ENCODE measurements around the gene MPRIP. TPM values are rescaled to one million over a fixed set of nuclear protein-coding genes. Genes with fewer than 3 reads are reported as not detected.

The MPRIP gene
- total and polyA plus RNA-seq, 2 experiments from 2014 or later: 91.7 to 202 TPM

DNA sequence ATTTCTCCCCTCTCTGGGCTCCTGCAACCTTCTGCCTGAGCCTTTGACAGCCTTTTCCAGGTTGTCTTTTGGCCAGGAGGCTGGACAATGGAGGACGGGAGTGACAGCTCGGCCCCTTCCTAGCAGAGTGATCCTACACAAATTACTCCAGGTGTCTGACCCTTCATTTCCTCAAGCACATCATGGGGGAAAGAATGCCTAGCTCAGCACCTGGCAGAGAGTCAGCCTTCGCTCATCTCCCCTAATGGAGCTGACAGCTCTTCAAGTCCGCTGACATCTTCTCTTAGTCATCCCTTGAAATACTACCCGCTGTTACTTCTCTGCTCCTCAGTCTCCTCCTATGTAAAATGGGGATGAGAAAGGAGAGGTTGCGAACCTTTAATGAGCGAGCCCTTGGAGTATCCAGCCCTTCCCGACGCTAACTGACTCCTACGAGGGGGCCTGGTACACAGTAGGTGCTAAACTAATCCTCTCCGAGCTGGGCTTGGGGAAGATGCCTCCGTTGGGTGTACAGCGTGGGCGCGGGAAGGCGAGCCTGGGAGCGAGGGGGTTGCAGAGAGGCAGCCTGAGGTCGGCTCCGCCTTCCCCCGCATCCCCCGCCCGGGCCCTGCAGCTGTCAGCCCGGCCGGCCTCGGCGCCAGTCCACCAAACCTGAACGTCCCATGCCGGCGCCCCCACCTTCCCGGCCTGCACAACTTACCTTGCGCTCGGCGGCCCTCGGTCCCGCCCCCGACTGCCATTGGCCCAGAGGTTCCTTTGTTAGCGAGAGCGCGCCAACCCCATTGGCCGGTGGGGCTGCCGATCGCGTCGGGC is 480 bp upstream of the MPRIP start:
- peaks cover 41% of the 10 kb centered on the region for H3K79me2 ChIP-seq
- H4K20me1 ChIP-seq (ENCODE audit: insufficient read depth, poor library complexity, severe bottlenecking): peaks cover 39% of the 10 kb centered on the region
- TF ChIP-seq, protein P1, sequence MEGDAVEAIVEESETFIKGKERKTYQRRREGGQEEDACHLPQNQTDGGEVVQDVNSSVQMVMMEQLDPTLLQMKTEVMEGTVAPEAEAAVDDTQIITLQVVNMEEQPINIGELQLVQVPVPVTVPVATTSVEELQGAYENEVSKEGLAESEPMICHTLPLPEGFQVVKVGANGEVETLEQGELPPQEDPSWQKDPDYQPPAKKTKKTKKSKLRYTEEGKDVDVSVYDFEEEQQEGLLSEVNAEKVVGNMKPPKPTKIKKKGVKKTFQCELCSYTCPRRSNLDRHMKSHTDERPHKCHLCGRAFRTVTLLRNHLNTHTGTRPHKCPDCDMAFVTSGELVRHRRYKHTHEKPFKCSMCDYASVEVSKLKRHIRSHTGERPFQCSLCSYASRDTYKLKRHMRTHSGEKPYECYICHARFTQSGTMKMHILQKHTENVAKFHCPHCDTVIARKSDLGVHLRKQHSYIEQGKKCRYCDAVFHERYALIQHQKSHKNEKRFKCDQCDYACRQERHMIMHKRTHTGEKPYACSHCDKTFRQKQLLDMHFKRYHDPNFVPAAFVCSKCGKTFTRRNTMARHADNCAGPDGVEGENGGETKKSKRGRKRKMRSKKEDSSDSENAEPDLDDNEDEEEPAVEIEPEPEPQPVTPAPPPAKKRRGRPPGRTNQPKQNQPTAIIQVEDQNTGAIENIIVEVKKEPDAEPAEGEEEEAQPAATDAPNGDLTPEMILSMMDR (IDR thresholded peaks at IDR 0.05; ENCODE audit: poor library complexity): no peak
- TF ChIP-seq EZH2phosphoT487 (IDR thresholded peaks at IDR 0.05; ENCODE audit: low read depth, severe bottlenecking, unreplicated experiment) (no peak), EZH2 (IDR thresholded peaks at IDR 0.05; ENCODE audit: borderline replicate concordance) (no peak)
- no peaks in the 10 kb centered on the region for H3K27me3 ChIP-seq
- DNase-seq (ENCODE audit: low spot score): peak; percentile 99
- H3K4me3 ChIP-seq: peak overlapping the region; percentile 35
- H3K4me2 ChIP-seq: peak overlapping the region; percentile 83
- no peaks in the 10 kb centered on the region for H3K36me3 ChIP-seq (replicated peaks; ENCODE audit: insufficient read depth, low read depth)
- H3K9me2 ChIP-seq (replicated peaks; ENCODE audit: insufficient read depth): no peaks in the 10 kb centered on the region
- H2AFZ ChIP-seq: peak overlapping the region; percentile 67
- 10% methylated on average over 33 of the region's 44 CpGs for WGBS (ENCODE audit: low lambda C conversion rate, missing lambda C conversion rate)
- peak overlapping the region; percentile 87 for H3K27ac ChIP-seq
- peaks cover 36% of the 10 kb centered on the region for H3K4me1 ChIP-seq (ENCODE audit: insufficient read depth)
- H3K9me3 ChIP-seq (ENCODE audit: low read depth): no peaks in the 10 kb centered on the region

DNA sequence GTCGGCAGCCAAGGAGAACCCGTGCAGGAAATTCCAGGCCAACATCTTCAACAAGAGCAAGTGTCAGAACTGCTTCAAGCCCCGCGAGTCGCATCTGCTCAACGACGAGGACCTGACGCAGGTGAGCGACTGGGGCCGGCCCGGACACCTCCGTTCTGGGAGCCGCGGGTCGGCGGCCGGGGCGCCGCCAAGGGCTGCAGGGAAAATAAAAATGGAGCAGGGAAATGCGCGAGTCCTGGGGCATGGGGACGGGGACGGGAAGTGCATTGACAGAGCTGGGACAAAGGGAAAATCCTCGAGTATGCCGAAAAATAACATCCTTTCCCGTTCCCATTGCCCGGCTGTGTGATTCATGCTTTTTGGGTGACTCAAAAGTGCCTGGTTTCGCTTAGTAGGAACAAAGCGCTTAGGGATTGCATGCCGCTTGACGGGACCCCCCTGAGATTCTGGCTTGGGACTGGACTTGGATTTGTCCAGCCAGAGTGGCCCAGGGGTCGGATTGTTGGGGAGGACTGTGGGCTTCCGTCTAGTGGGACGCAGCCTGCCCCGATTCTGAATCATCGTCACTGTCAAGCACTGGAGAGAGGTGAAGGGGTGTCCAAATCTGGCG is 699 bp downstream of the MPRIP start:
- H3K4me3 ChIP-seq: peak overlapping the region; percentile 94
- peaks cover 31% of the 10 kb centered on the region for H3K4me1 ChIP-seq (ENCODE audit: insufficient read depth)
- peak overlapping the region; percentile 94 for H3K27ac ChIP-seq
- H2AFZ ChIP-seq: peak overlapping the region; percentile 31
- no peaks in the 10 kb centered on the region for H3K27me3 ChIP-seq
- H3K9me3 ChIP-seq (ENCODE audit: low read depth): no peaks in the 10 kb centered on the region
- H3K36me3 ChIP-seq (replicated peaks; ENCODE audit: insufficient read depth, low read depth): no peaks in the 10 kb centered on the region
- peaks cover 50% of the 10 kb centered on the region for H4K20me1 ChIP-seq (ENCODE audit: insufficient read depth, poor library complexity, severe bottlenecking)
- TF ChIP-seq, protein P1 (IDR thresholded peaks at IDR 0.05; ENCODE audit: poor library complexity): no peak
- TF ChIP-seq EZH2 (IDR thresholded peaks at IDR 0.05; ENCODE audit: borderline replicate concordance) (no peak), EZH2phosphoT487 (IDR thresholded peaks at IDR 0.05; ENCODE audit: low read depth, severe bottlenecking, unreplicated experiment) (no peak)
- no peaks in the 10 kb centered on the region for H3K9me2 ChIP-seq (replicated peaks; ENCODE audit: insufficient read depth)
- H3K4me2 ChIP-seq: peak overlapping the region; percentile 88
- WGBS (ENCODE audit: low lambda C conversion rate, missing lambda C conversion rate): under 1% methylated on average over 35 of the region's 37 CpGs
- H3K79me2 ChIP-seq: peaks cover 53% of the 10 kb centered on the region
- no peak for DNase-seq (ENCODE audit: low spot score)

GRCh38 chr17:17043461-17044271 is 1.4 kb downstream of the MPRIP start:
- Histone ChIP-seq H4K20me1 (ENCODE audit: insufficient read depth, poor library complexity, severe bottlenecking) (peaks cover 58% of the 10 kb centered on the region), H3K4me3 (peak overlapping the region; percentile 94), H2AFZ (no peak overlapping the region), H3K36me3 (replicated peaks; ENCODE audit: insufficient read depth, low read depth) (no peaks in the 10 kb centered on the region), H3K9me2 (replicated peaks; ENCODE audit: insufficient read depth) (no peaks in the 10 kb centered on the region), H3K4me1 (ENCODE audit: insufficient read depth) (peaks cover 31% of the 10 kb centered on the region), H3K27me3 (no peaks in the 10 kb centered on the region), H3K4me2 (peak overlapping the region; percentile 88), H3K79me2 (peaks cover 60% of the 10 kb centered on the region), H3K9me3 (ENCODE audit: low read depth) (no peaks in the 10 kb centered on the region), H3K27ac (peak overlapping the region; percentile 94)
- TF ChIP-seq EZH2 (IDR thresholded peaks at IDR 0.05; ENCODE audit: borderline replicate concordance) (no peak), EZH2phosphoT487 (IDR thresholded peaks at IDR 0.05; ENCODE audit: low read depth, severe bottlenecking, unreplicated experiment) (no peak)
- TF ChIP-seq, protein P1 (IDR thresholded peaks at IDR 0.05; ENCODE audit: poor library complexity): no peak
- 4% methylated on average over 19 of the region's 19 CpGs for WGBS (ENCODE audit: low lambda C conversion rate, missing lambda C conversion rate)
- DNase-seq (ENCODE audit: low spot score): no peak
